ENCODE results near the gene LRFN3. TPM values are rescaled to one million over a fixed set of nuclear protein-coding genes. Genes with fewer than 3 reads are reported as not detected.

The LRFN3 gene
- total RNA-seq, 3 donors from 2014 or later = 10.5 to 14.0 (median 10.5) TPM

- DNase-seq (no peak), ATAC-seq (no peak)
- Histone ChIP-seq H3K9me3 (no peaks in the 10 kb centered on the region), H3K36me3 (ENCODE audit: low read depth) (no peaks in the 10 kb centered on the region), H3K4me3 (no peak overlapping the region), H3K4me1 (ENCODE audit: low read depth) (no peaks in the 10 kb centered on the region)
- TF ChIP-seq CTCF (IDR thresholded peaks at IDR 0.05) = no peak
- intact Hi-C loops (cut with DNase I, micrococcal nuclease) = no loop called here
Observed at GRCh38 chr19:35915443-35915842, 20.7 kb upstream of the LRFN3 start.

- no peaks in the 10 kb centered on the region for H3K4me1 ChIP-seq (ENCODE audit: low read depth)
- DNase-seq = no peak
- TF ChIP-seq CTCF (IDR thresholded peaks at IDR 0.05) = no peak
- H3K9me3 ChIP-seq = no peaks in the 10 kb centered on the region
- no peaks in the 10 kb centered on the region for H3K36me3 ChIP-seq (ENCODE audit: low read depth)
- intact Hi-C loops (cut with DNase I, micrococcal nuclease) = no loop called here
- no peak for ATAC-seq
- H3K4me3 ChIP-seq = no peak overlapping the region
Observed at GRCh38 chr19:35919306-35919705, 16.9 kb upstream of the LRFN3 start.

- H3K4me1 ChIP-seq (ENCODE audit: low read depth) = no peaks in the 10 kb centered on the region
- ATAC-seq (no peak), DNase-seq (no peak)
- no peaks in the 10 kb centered on the region for H3K9me3 ChIP-seq
- intact Hi-C loops (cut with DNase I, micrococcal nuclease) = no loop called here
- H3K36me3 ChIP-seq (ENCODE audit: low read depth) = no peaks in the 10 kb centered on the region
- no peak for TF ChIP-seq CTCF (IDR thresholded peaks at IDR 0.05)
- H3K4me3 ChIP-seq = no peak overlapping the region
Observed at GRCh38 chr19:35921012-35921411, 15.2 kb upstream of the LRFN3 start.

GRCh38 chr19:35925501-35925900, 10.7 kb upstream of the LRFN3 start:
- Histone ChIP-seq H3K36me3 (ENCODE audit: low read depth) (no peaks in the 10 kb centered on the region), H3K4me1 (ENCODE audit: low read depth) (no peaks in the 10 kb centered on the region), H3K9me3 (no peaks in the 10 kb centered on the region), H3K4me3 (no peak overlapping the region)
- DNase-seq = no peak
- intact Hi-C loops (cut with DNase I, micrococcal nuclease) = no loop called here
- no peak for ATAC-seq
- TF ChIP-seq CTCF (IDR thresholded peaks at IDR 0.05) = no peak

GRCh38 chr19:35928507-35928906, 7.7 kb upstream of the LRFN3 start:
- no peak for ATAC-seq
- intact Hi-C loops (cut with DNase I, micrococcal nuclease) = no loop called here
- Histone ChIP-seq H3K4me1 (ENCODE audit: low read depth) (peaks cover 7% of the 10 kb centered on the region), H3K9me3 (no peaks in the 10 kb centered on the region), H3K4me3 (no peak overlapping the region), H3K36me3 (ENCODE audit: low read depth) (no peaks in the 10 kb centered on the region)
- TF ChIP-seq CTCF (IDR thresholded peaks at IDR 0.05) = no peak
- DNase-seq = no peak

- H3K9me3 ChIP-seq = no peaks in the 10 kb centered on the region
- ATAC-seq (no peak), DNase-seq (no peak)
- peaks cover 7% of the 10 kb centered on the region for H3K4me1 ChIP-seq (ENCODE audit: low read depth)
- H3K4me3 ChIP-seq = no peak overlapping the region
- TF ChIP-seq CTCF (IDR thresholded peaks at IDR 0.05) = no peak
- intact Hi-C loops (cut with DNase I, micrococcal nuclease) = loop anchor here (5.0 to 10.0 kb wide), 4 partner anchors 33 to 235 kb away; no protein-coding TSS in a partner anchor
- no peaks in the 10 kb centered on the region for H3K36me3 ChIP-seq (ENCODE audit: low read depth)
Observed at GRCh38 chr19:35929876-35930275, 6.3 kb upstream of the LRFN3 start.
